Effector CD8-positive, alpha-beta T cell (primary cell): Measurements from ENCODE around the gene CMSS1.

Experiments used
- DNase-seq: peaks from one replicate; lab custom pipeline; 2025; lab: John Stamatoyannopoulos, UW

The CMSS1 gene

DNA sequence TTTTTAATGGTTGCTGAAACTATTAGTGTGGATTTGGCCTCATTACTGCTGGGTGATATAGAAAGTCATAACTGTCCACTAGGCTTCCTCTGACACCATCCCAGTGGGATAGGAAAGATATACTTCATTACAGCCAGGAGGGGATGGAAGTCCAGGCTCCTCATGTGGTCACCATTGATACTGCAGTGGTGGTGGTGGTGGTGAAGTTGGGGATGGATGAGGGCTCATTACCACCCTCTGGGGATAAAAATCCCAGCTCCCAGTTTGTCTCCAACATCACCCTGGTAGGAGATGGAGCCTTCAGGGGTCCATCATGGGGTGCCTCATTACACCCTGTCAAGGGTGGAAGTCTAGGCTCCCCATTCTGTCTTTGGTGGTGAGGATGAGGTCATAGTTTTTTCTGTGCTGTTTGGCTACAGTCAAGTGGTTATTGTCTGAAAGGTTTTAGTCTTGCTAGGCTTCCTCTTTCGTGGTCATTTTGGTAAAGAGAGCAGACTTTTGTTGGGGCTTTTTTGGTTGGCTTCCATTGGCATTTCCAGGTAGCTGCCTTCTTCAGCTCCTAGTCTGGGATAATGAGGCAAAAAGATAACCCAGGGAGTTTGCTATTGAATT, 326.7 kb downstream of the CMSS1 start:
- no peak for DNase-seq

DNA sequence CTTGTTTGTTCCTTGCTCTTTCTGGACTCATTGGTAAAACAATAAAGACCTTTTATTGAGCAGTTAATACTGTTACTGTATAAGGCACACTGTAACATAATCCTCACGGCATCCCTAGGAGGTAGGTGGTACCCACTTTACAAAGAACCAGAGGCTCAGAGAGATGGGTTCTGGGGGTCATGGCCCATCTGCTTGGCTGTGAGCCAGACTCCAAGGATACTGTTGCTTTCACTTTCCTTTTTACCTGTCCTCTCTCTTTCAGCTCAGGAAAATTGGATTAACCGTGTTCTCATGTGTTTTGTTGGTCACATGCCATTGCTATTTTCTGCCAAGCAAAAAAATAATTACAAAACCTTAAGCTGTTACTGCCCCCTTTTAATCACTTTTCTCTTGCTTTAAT, 331.5 kb downstream of the CMSS1 start:
- DNase-seq = no peak

DNA sequence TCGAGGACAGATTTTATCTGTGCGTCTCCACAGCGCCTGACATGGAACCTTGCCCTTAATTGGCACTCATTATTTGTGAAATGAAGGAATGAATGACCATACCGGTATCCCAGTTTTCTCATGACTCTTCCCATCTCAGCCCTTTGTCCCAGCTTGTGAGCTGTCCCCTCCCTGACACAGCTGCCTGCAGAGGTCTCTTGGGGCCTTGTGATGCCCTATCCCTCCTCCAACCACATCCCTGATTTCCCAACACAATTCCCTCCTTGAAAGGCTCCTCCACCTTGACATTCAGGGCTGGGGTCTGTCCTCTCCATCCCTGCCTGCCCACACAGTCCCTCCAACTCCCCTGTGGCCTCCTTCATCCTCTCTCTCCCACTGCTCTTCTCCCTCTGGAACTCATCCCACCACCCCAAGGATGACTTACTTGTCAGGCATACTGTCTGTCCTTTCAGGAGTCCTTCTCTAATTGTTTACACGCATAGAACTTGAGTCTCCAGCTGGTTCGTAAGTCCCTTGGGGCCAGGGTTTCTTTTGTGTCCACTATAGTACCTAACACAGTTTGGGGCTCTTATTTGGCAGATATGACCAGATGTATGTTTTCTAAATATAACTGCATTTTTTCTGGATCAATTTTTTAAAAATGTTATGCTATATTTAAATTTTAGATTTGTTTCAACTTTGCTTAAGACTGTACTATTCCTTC, 332.2 kb downstream of the CMSS1 start:
- DNase-seq = no peak

DNA sequence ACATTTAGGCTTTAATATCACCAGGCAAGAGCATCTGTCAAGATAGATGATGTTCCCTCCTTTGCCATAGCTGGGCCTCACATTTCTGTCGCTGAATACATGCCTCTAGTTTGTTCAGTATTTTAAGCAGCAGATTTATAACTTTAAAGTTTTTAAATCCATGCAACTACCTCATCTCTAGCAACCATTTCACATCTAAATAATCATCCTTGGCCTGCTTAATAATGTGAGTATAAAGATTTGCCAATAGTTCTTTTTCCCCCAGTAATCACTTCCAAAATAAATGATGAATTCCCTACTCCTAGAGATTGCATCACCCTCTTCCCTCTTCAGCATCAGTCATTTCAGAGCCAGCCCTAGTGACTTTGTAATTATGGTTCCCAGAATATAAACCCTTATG, 332.8 kb downstream of the CMSS1 start:
- no peak for DNase-seq

DNA sequence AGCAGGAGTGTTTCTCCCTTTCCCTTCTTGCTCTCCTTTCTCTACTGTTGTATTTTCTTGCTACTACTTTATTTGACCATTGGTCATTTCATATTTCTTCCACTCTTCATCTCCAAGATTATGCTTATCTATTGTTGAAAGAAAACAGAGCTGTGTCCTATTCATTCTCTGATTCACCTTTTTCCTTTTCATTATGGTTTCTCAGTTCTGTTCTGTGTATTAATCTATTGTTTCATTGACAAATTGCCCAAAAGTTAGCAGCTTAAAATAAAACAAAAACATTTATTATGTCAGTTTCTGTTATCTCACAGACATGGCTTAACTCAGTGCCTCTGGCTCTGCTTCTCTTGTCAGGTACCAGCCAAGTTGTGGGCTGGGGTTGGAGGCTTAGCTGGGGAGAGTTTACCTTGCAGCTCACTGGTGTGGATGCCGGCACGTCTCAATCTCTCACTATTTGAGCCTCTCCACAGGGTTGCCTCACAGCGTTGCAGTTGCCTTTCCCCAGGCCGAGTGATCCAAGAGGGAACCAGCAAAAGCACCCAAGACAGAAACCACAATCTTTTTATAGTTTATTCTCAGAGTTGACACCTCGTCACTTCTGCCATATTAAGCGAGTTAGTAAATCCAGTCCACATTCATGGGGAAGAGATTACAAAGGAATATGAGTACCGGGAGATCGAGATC, 333.5 kb downstream of the CMSS1 start:
- no peak for DNase-seq

DNA sequence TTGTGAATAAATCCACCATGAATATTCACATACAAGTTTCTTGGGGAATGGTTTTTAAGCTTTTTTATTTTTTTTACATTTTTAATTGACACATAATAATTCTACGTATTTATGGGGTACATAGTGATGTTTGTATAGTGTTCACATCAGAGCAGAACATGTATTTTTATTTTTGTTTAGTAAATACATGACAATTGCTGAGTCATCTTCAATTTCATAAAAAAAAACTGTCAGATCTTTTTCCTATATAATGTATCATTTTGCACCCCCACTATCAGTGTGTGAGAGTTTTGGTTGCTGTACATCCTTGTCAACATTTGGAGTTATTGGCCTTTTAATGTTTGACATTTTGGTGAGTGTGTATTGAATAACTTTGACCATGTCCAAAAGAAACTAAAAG, 336.5 kb downstream of the CMSS1 start:
- no peak for DNase-seq

DNA sequence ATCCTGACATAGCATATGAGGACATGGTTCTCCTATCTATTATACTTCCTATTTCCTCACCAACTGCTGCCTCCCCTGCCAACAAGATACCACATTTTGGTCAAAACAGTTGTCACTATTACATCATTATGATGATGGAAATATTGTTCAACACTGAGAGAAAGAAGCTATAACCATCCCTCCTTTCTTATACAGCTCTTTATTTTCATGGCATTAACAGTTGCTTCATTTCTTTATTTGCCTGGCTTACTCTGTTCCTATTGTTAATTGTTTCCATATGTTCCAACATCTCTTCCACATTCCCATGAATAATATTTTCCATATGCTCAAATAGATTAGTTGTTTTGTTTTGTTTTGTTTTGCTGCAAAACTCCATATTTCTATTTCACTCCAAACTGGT, 337.5 kb downstream of the CMSS1 start:
- no peak for DNase-seq

DNA sequence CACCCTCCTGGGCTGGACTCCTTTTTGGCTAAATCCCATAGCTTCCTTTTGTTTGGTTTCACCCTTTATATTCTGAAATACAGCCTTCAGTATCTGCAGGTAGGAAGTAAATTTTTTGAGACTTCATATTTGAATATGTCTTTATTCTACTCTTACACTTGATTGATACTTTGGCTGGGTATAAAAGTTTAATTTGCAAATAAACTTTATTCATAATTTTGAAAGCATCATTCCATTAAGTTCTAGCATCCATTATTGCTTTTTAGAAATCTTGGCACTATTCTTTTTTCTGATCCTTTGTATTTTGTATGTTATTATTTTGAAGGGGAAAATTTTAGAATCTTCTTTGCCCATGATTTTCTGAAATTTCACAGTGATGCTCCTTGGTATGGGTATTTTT, 337.9 kb downstream of the CMSS1 start:
- DNase-seq = no peak

DNA sequence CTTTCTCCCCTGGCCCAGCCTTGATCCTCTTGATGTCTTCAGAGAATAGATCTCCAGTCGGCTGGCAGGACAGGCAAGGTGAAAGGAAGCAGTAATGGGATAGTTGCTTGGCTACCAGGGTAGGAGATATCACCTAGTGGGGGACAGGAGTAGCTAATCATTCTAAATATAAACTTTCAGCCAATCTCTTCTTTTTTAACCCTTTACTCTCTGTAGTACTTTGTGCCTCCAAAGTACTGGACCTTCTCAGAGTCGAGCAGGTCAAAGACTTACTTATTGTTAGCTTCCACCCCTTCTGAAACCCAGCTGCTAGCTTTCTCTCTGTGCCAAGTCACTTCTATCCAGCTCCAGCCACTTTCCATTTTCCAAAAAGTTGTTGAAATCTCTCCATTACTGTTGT, 340.0 kb downstream of the CMSS1 start:
- DNase-seq = no peak

DNA sequence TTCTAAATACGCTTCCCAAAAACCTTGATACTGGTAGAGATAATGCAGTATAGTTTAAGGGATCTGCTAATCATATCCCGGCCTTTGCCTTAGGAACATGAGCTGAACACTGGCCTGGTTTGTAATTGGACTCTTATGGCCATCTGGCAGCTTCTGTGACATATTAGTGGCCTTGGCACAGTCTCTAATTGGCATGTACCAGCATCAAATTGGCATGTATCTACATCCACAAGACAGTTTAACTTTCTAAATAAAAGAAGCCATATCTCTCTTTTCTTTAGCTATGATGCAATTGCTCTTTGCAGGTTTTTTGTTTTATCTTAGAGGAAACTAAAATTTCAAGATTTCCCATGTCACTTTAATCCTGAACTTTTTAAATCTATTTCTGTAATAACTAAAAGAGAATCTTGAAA, 341.3 kb downstream of the CMSS1 start:
- no peak for DNase-seq

DNA sequence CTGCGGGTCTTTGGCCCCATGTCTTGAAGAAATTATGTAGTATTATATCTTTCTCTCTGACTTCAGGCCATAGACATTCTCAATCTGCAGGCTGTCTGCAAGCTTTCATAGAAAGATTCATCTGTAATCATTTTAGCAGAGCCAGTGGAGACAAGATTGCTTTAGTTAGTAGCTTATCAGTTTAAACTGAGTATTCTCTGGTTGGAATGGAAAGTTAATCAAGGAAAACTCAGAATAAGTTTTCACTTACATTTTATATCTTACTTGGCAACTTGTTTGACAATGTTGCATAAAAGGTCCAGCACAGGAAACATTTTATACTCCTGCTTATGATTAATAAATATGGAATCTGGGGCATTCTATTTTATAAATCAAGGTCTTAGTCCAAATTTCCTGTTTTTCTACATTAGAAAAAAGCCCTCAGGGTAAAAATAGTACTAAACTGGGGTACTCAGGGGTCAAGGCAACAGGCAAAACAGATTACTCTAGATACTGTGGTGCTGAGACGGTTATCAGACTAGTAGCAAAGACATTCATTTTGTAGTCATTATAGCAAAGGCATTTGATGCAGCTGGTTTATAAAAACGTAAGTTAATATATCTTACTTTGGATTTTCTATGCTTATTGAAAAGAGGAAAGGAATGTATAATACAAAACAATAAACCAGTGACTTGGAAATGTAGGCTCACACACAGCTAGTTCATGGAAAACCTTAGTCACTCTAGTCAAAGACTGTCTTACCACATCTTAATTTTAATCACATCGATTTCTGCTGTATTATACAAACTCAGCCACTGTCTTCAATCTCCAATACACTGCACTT, 341.9 kb downstream of the CMSS1 start:
- DNase-seq = no peak

DNA sequence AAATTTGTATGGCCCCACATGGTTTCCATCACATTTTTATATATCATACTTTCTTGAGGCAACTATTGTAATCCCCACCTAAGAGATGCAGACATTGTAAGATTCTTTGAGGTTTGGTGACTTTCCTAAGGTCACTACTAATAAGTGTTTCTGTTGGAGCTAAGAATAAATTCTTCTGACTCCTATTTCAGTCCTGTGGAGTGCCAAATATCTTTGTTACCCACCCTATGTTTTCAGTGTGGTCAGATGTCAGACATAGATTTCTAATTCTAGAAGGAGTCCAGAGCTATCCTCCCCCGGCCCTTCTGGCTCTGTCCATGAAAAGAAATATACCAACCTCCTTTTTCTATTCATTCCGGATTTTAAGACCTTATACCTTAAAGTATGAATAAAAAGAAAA, 342.9 kb downstream of the CMSS1 start:
- no peak for DNase-seq

DNA sequence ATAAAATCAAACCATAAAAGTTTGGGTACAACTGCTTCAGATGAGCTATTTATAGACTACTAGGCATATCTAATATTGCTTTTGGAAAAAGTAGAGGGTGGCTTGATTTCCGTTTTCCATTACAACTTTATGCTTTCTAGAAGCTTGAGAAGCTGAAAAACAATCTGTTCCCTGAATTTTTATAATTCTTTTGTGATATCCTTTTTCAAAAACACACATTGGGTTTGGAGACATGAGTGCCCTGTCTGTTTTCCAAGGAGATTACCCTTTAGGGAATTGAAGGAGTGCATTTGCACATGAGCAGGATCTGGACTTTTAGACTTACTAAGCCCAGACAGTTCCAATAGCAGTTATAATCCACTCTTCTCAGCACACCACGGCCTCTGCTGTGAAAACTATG, 346.1 kb downstream of the CMSS1 start:
- DNase-seq = no peak

DNA sequence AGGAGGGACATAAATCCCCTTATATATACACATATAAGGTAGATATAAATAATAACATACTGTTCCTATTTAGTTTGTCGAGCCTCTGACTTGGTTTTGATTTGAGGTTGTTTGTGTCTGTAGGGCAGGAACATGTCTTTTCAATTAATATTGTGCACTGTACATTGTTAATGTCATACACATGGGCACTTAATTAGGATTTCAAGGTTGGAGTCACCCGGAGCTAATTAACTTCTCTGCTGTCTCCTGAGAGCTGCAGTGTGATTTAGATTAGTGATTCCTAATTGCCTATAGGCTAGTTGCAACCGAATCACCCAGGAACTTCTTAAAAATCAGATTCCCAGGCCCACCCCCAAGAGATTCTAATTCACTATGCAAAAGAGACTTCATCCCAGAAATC, 347.1 kb downstream of the CMSS1 start:
- DNase-seq = no peak

DNA sequence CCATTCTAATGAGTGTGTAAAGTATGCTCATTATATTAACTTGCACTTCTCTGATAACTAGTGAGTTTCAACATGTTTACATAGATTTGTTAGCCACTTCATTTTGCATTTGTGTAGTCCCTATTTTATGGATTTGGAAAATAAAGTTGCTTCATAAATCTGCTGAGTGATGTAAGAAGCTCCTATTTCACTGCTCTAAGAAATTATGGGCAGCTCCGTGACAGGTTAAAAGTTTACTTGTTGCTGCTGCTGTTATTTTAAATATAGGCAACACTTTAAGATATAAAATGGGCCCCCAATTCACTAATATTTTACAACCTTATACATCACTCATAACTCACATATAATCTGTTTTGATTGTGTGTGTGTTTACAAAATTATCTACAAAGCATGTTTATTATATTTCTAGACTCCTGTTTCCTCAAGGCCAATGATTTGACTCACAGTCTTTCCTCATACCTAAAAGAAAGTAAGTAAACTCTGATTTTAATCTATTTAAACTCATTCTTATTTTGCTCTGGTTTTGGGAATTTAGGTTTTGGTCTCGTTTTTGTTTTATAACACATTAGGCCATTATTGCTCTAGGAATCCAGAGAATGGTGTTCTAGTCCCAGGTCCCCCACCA, 348.4 kb downstream of the CMSS1 start:
- DNase-seq = no peak

DNA sequence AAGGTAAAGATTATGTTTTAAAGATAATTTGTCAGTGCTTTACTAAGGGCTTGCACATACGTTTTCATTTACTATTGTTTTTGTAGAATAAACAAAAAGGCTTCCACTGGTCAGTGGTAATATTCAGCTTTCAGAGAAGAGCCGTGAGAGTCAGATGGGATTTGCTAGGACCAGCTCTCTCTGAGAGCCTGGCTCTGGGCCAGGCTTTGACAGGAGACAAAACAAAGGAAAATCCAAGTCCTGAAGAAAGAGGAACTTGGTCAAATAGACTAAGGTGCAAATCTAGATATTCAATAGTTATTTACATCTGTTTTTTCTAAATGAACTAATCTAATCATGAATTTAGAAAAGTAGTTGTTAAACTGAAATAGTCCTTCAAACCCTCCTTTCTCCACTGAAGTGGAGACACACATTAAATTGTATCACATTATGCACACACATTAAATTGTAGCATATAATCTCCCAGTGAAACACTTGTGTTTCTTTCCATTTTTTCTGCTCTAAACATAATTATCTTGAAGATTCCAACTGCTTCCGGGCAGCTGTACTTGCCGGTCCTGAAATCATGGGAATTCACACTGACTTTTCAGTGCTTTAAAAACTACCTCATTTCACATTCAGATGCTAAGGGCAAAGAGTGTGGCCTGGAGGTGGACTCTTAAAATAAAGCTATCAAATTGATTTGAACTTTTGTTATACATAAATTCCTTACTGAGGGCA, 351.7 kb downstream of the CMSS1 start:
- DNase-seq = no peak

DNA sequence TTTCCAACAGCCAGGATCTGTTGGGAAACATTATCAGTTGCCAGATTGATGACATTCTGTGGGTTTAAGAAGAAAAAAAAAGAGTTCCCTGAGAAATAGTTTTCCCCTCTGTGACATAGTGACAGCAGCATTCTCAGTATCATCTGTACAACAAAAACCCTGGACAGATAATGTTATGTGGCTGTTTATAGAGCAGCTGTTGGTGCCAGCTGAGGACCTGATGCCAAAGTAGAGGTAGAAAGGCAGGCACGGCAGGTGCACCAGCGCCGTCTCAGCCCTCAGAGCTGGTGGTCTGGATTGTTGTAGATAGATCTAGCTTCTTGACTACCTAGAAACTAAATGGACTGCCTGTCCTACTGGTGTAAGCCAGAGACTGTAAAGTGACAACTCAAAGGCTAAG, 352.8 kb downstream of the CMSS1 start:
- DNase-seq = no peak

DNA sequence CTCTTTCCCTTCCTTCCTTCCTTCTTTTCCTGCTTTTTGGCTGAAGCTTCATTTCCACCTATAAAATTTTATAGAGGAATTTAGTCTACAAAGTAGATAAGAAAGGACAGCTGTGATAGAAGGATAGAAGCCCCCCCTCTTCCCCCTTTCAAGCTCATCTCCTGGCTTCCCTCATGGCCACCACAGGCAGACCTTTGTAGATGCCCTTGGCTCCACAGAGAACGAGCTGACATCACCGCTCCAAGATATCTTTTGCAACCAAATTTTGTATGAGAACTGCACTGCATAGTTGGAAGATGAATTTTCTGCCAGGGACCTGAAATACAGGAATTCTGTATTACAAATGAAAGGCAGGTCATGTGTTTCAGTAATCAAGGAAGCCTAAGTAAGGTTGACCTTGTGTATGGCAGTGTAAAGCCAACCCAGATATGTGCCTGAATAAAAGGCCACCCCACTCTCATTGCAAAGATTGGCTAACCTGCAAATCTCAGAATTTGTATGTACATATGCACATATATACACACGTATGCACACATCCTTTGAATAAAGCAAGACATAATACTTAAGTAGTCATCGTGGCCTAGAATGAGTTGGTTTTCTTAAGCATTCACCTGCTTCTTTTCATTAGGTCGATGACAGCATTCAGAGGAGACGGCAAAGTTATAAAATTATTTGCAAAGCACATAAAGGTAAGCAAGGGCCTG, 353.7 kb downstream of the CMSS1 start:
- DNase-seq = no peak

DNA sequence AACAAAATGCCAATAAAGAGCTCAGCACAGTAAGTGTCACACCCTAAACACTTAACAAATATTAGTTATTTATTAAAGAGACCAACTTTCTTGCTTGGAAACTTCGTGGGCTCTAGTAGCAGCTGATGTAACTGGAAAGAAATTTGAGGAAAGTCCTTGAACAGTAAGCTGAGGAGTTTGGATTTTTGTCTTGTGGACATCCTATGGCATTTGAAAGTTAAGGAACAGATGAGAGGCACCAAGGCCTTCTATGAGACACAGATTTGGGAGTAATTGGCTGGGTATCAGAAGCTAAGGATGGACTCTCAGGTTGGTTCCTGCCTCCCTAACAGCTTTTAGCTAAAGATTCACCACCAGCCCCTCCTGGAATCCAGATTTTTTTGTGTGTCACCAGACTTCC, 356.3 kb downstream of the CMSS1 start:
- no peak for DNase-seq

DNA sequence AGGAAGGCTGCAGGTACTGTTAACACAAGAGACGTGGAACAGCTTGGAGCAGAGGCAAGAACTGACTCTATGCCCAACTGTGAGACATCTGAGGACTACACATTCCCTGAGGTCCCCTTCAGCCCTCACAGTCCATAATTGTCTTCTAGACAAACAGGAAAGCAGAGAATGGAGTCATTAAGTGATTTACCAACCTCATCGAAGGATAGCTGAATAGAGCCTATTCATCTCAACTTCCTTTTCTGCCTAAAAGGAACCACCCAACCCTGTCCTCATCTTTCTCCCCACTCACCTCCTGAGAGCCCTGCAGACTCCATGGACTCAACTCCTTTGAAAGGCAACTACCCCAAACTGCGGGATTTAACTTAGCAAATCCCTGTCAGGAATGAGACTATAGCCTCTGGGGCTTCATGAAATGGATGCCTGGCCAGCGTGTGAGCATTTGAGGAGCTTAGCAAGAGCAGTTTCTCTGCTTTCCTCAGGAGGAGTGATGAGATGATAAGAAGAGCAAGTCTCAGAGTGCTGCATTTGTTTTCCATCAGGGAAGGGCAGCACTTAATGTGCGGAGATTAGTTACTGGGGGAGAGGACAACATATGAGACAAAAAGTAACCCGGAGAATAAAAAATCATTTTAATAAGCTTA, 358.1 kb downstream of the CMSS1 start:
- no peak for DNase-seq
